ENCODE results near the gene EIF4EBP2.

- TF ChIP-seq EZH2 (IDR thresholded peaks at IDR 0.05; ENCODE audit: low read length): no peak
- TF ChIP-seq, protein P1, sequence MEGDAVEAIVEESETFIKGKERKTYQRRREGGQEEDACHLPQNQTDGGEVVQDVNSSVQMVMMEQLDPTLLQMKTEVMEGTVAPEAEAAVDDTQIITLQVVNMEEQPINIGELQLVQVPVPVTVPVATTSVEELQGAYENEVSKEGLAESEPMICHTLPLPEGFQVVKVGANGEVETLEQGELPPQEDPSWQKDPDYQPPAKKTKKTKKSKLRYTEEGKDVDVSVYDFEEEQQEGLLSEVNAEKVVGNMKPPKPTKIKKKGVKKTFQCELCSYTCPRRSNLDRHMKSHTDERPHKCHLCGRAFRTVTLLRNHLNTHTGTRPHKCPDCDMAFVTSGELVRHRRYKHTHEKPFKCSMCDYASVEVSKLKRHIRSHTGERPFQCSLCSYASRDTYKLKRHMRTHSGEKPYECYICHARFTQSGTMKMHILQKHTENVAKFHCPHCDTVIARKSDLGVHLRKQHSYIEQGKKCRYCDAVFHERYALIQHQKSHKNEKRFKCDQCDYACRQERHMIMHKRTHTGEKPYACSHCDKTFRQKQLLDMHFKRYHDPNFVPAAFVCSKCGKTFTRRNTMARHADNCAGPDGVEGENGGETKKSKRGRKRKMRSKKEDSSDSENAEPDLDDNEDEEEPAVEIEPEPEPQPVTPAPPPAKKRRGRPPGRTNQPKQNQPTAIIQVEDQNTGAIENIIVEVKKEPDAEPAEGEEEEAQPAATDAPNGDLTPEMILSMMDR (optimal IDR thresholded peaks at IDR 0.05 in 1 of 3, IDR thresholded peaks at IDR 0.05 in 1 of 3, conservative IDR thresholded peaks at IDR 0.05 in 1 of 3; ENCODE audit: extremely low read depth in 1 of 3, insufficient read depth in 2 of 3, low read length in 3 of 3): no peak
Measured at GRCh38 chr10:70376436-70377378, 27.2 kb upstream of the EIF4EBP2 start.
